Measurements from ENCODE around the gene GIPC1.
"Not testable (repeated sequence)": the region's sequence is repeated elsewhere in the genome, so short reads cannot be mapped to it uniquely, and the experiment has no call there.

The GIPC1 gene

GRCh38 chr19:14496029-14496833, at the start of gene GIPC1:
GIPC1 (minus strand) TSS chr19:14496127; CDS start chr19:14482976, 13,151 bp downstream.
- H3K4me3 Mint-ChIP-seq: peak within 1 kb of the TSS; percentile 90 to 93 (median 90)
- peaks cover 19% of the 10 kb centered on the region for H3K4me1 Mint-ChIP-seq
- peaks cover 4% of the 10 kb centered on the region for H3K27me3 Mint-ChIP-seq (ENCODE audit: low read depth)
- peak within 1 kb of the TSS; percentile 72 to 92 (median 90) for H3K27ac Mint-ChIP-seq
- no peak for TF ChIP-seq CTCF (IDR thresholded peaks at IDR 0.05; ENCODE audit: unreplicated experiment in 3 of 3)
- H3K9me3 Mint-ChIP-seq: no peaks in the 10 kb centered on the region
- peaks cover 20% of the 10 kb centered on the region for H3K36me3 Mint-ChIP-seq (ENCODE audit: low read depth)

- H3K27ac Mint-ChIP-seq: peak overlapping the region in 2 of 3 experiments; percentile 49 to 74
- no peaks in the 10 kb centered on the region for H3K9me3 Mint-ChIP-seq
- peaks cover 28% of the 10 kb centered on the region for H3K4me1 Mint-ChIP-seq
- H3K4me3 Mint-ChIP-seq: no peak overlapping the region
- TF ChIP-seq CTCF (IDR thresholded peaks at IDR 0.05; ENCODE audit: unreplicated experiment in 3 of 3): no peak
- H3K36me3 Mint-ChIP-seq (ENCODE audit: low read depth): peaks cover 12% of the 10 kb centered on the region
- H3K27me3 Mint-ChIP-seq (ENCODE audit: low read depth): no peaks in the 10 kb centered on the region
Measured at GRCh38 chr19:14545716-14546082, 49.8 kb upstream of the GIPC1 start.

GRCh38 chr19:14544977-14545715, 49.2 kb upstream of the GIPC1 start:
- Mint-ChIP-seq H3K9me3 (no peaks in the 10 kb centered on the region), H3K27me3 (ENCODE audit: low read depth) (no peaks in the 10 kb centered on the region), H3K36me3 (ENCODE audit: low read depth) (peaks cover 12% of the 10 kb centered on the region), H3K27ac (peak overlapping the region in 2 of 3 experiments; percentile 74 to 78), H3K4me1 (peaks cover 24% of the 10 kb centered on the region), H3K4me3 (no peak overlapping the region)
- TF ChIP-seq CTCF (IDR thresholded peaks at IDR 0.05; ENCODE audit: unreplicated experiment in 3 of 3): no peak

GRCh38 chr19:14544047-14544446, 48.1 kb upstream of the GIPC1 start:
- Mint-ChIP-seq H3K4me3 (no peak overlapping the region), H3K9me3 (no peaks in the 10 kb centered on the region)

GRCh38 chr19:14542711-14543328, 46.9 kb upstream of the GIPC1 start:
- Mint-ChIP-seq H3K36me3 (ENCODE audit: low read depth) (peaks cover 9% of the 10 kb centered on the region), H3K4me3 (no peak overlapping the region), H3K27me3 (ENCODE audit: low read depth) (no peaks in the 10 kb centered on the region), H3K9me3 (no peaks in the 10 kb centered on the region), H3K4me1 (peaks cover 19% of the 10 kb centered on the region), H3K27ac (no peak overlapping the region)
- TF ChIP-seq CTCF (IDR thresholded peaks at IDR 0.05; ENCODE audit: unreplicated experiment in 3 of 3): no peak

More at GRCh38 chr19:14544047-14544446, 48.1 kb upstream of the GIPC1 start:
- no peak for TF ChIP-seq CTCF (IDR thresholded peaks at IDR 0.05; ENCODE audit: unreplicated experiment in 3 of 3)
- Mint-ChIP-seq H3K36me3 (ENCODE audit: low read depth) (peaks cover 12% of the 10 kb centered on the region), H3K4me1 (peaks cover 19% of the 10 kb centered on the region), H3K27ac (no peak overlapping the region), H3K27me3 (ENCODE audit: low read depth) (no peaks in the 10 kb centered on the region)

- H3K27ac Mint-ChIP-seq; H3K36me3 Mint-ChIP-seq (ENCODE audit: low read depth); H3K9me3 Mint-ChIP-seq; H3K27me3 Mint-ChIP-seq (ENCODE audit: low read depth); H3K4me3 Mint-ChIP-seq: not testable (repeated sequence)
- H3K4me1 Mint-ChIP-seq: peaks cover 18% of the 10 kb centered on the region
Measured at GRCh38 chr19:14541979-14542378, 46.1 kb upstream of the GIPC1 start.

Measured in nephron (organoid).